Neural progenitor cell (in vitro differentiated cells): ENCODE results near the gene MARS1.

ENCODE experiments used
- CTCF ChIP-seq: fragments of 200-600 bp; sonication (generic); IDR thresholded peaks from 2 replicates; pipeline ENCODE4 v1.5.1; 2017; ENCODE audit warnings: antibody characterized with exemption, mild to moderate bottlenecking
- EZH2 ChIP-seq: fragments of 200-600 bp; sonication (generic); IDR thresholded peaks from 2 replicates; pipeline ENCODE4 v1.6.1; 2017; ENCODE audit warnings: antibody characterized with exemption, mild to moderate bottlenecking, moderate library complexity

DNA sequence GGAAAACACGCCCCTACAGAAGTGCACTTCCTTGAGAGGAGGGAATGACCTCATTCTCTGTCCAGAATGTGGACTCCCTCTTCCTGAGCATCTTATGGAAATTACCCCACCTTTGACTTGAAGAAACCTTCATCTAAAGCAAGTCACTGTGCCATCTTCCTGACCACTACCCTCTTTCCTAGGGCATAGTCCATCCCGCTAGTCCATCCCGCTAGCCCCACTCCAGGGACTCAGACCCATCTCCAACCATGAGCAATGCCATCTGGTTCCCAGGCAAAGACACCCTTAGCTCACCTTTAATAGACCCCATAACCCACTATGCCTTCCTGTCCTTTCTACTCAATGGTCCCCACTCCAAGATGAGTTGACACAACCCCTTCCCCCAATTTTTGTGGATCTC lies 37.8 kb upstream of the MARS1 start:
- TF ChIP-seq CTCF (no peak), EZH2 (no peak)
